GM23338 (cell line): ENCODE results near the gene DACH1.

Experiments
- CREB1 ChIP-seq: fragments of 250-450 bp; sonication (Bioruptor Pico); IDR thresholded peaks from 2 replicates; pipeline ENCODE4 v1.5.0; 2020; ENCODE audit warnings: low read depth, mild to moderate bottlenecking, moderate library complexity
- CTCF ChIP-seq, 2 experiments: fragments of 200-600 bp in 1 of 2; sonication (generic) in 1 of 2; conservative IDR thresholded peaks; 2 replicates each; pipeline versions ENCODE4 v1.5.1 to v1.6.1; 2016 to 2017; ENCODE audit warnings: antibody characterized with exemption in 2 of 2, low read depth in 2 of 2, mild to moderate bottlenecking in 2 of 2, moderate library complexity in 1 of 2
- ETS1 ChIP-seq: IDR thresholded peaks from 2 replicates; pipeline ENCODE4 v1.6.1; 2016; ENCODE audit warnings: antibody characterized with exemption
- EZH2 ChIP-seq: fragments of 200-600 bp; sonication (generic); IDR thresholded peaks from one replicate; pipeline ENCODE4 v1.8.0; 2017; ENCODE audit warnings: antibody characterized with exemption, mild to moderate bottlenecking, low read depth; ENCODE audit not compliant: unreplicated experiment
- EZH2phosphoT487 ChIP-seq: fragments of 200-600 bp; sonication (generic); IDR thresholded peaks from one replicate; pipeline ENCODE4 v1.8.1; 2018; ENCODE audit warnings: antibody characterized with exemption; ENCODE audit not compliant: unreplicated experiment
- JUNB ChIP-seq: IDR thresholded peaks from one replicate; pipeline ENCODE4 v1.6.1; 2016; ENCODE audit warnings: antibody characterized with exemption; ENCODE audit not compliant: unreplicated experiment
- POLR2AphosphoS5 ChIP-seq: IDR thresholded peaks from 2 replicates; pipeline ENCODE4 v1.6.1; 2016; ENCODE audit warnings: antibody characterized with exemption, low read depth
- REST ChIP-seq: IDR thresholded peaks from one replicate; pipeline ENCODE4 v1.6.1; 2018; ENCODE audit warnings: antibody characterized with exemption; ENCODE audit not compliant: unreplicated experiment
- ZNF114 ChIP-seq: fragments of 250-450 bp; sonication (Bioruptor Pico); IDR thresholded peaks from 2 replicates; pipeline ENCODE4 v1.5.0; 2020; ENCODE audit warnings: mild to moderate bottlenecking, moderate library complexity

GRCh38 chr13:71714802-71715375 is 152.1 kb downstream of the DACH1 start:
- no peak for TF ChIP-seq CTCF (conservative IDR thresholded peaks at IDR 0.05; ENCODE audit: low read depth in 2 of 2)
- TF ChIP-seq EZH2phosphoT487 = no peak
- no peak for TF ChIP-seq EZH2
- TF ChIP-seq REST = no peak
- TF ChIP-seq POLR2AphosphoS5 = no peak
- no peak for TF ChIP-seq ETS1
- no peak for TF ChIP-seq CREB1
- no peak for TF ChIP-seq JUNB
- TF ChIP-seq ZNF114 (CRISPR knock-in tag) = no peak
